ENCODE measurements around the gene OVOL3.
"Not testable (repeated sequence)": the region's sequence is repeated elsewhere in the genome, so short reads cannot be mapped to it uniquely, and the experiment has no call there.

OVOL3 gene

GRCh38 chr19:36110487-36111199, at the start of gene OVOL3:
OVOL3 (plus strand) TSS chr19:36111143; CDS start chr19:36111203, 60 bp downstream.
- no peak for DNase-seq

DNA sequence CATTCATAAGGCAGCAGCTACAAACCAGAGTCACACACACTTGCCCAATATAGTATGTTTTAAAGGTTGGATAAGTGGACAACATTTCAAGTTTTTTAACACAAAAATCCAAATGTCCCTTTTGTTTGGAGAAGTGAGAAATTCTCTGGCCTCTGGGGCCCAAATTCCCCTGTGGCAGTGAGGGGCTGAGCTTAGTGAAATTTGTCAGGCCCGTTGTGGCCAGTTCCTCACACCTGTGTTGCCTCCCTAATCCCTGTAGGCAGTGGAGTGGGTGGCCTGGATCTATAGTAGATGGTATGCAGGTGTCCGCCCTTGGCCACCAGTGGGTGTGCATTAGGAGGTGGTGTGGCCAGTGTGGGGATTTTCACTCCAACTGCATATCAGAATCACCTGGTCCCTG, 49.6 kb upstream of the OVOL3 start:
- DNase-seq = no peak

DNA sequence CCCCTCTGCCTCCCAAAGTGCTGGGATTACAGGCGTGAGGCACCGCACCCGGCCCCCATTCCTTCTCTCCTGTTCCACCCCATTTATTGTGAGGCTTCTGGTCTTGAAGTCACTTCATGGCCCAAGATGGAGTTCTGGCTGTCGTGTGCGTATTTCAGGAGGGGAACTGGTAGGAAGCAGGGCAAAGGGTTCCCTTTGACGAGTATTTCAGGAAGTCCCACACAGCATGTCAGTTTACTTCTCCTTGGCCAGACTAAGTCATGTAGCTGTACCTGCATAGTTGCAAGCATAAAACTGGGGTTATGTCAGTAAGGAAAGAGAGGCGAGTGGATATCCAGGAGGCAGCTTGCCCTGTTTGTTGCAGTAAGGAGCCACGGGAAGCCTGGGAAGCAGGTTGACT, 46.1 kb upstream of the OVOL3 start:
- DNase-seq = no peak

- no peak for DNase-seq
These were observed 43.3 kb upstream of the OVOL3 start for GRCh38 chr19:36067681-36068080.

- DNase-seq = not testable (repeated sequence)
These were observed 42.0 kb upstream of the OVOL3 start for GRCh38 chr19:36068810-36069499.

- no peak for DNase-seq
These were observed 38.9 kb upstream of the OVOL3 start for GRCh38 chr19:36072081-36072480.

GRCh38 chr19:36073121-36073876, 37.6 kb upstream of the OVOL3 start:
- DNase-seq = no peak

DNA sequence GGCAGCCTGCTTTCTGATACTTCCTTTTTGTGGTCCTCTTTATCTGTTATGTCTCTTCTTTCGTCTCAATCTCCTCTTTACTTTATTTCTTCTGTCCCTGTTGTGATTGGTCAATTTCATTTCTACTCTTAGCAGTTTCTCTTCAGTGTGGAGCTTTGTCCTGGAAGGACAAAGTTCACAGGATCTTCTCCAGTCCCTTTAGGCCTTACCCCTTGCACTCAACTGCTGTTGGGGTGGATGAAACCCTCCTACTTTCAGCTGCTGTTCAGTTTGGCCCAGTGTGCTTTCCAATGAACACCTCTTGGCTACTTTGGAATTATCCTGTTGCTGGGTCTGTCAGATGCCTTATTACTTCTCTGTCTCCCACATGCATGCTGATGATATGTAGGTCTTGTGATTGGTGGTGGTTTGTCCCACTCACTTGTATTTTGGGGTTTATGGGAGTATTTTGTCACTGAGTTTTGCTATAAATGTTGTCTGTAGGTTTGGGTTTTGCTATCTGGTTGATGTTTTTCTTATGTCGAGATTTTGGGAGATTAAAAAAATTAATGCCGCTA, 31.5 kb upstream of the OVOL3 start:
- no peak for DNase-seq

- no peak for DNase-seq
These were observed 29.6 kb upstream of the OVOL3 start for GRCh38 chr19:36081385-36081784.

DNA sequence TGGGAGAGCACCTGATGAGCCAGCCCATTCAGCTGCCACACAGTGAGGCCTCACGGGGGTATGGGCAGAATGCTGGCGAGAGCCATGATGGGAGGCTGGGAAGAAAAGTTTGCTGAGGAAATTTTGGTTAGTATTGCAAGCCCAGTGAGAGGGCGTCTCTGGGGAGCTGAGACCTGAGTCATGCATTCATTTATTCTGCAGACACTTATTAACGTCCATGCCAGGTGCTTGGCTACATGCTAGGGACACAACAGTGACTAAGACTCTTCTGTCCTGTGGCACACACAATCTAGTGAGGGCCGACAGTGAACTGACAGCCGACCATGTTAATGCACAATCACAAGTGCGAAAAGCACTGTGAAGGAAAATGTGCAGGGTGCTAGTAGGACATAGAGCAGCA, 29.0 kb upstream of the OVOL3 start:
- no peak for DNase-seq

- no peak for DNase-seq
These were observed 28.0 kb upstream of the OVOL3 start for GRCh38 chr19:36082916-36083315.

DNA sequence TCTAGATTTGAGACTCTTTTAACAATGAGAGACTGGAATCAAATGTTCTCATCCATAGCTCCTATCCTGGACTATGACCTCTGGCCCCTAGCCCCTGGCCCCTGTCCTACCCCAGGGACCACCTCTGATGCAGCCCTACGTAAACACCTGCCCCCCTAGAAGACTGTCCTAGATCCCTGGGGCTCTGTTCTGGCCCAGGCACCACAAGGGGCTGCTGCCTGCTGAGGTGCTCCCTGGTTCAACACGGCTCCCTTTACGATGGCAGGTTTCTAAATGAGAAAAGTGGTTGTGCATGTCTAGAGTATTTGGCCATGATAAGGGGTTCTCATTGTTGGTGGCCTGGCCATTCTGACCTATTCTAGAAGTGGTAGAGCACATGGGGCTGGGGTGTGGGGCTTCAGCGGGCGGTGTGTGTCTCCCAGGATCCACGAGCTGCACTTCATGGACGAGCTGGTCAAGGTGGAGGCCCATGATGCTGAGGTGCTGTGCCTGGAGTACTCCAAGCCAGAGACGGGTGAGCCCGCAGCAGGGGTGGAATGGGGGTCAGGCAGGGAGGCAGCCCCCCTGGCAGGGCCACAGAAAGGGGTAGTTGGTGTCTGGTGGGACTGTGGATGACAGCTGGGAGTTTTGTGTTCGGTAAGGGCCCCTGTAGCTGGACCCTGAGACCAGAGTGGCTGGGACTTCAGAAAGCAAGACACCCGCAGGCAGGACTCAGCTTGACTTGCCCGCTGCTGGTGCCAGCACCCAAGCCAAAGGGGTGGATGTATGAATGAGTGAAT, 26.5 kb upstream of the OVOL3 start:
- no peak for DNase-seq

GRCh38 chr19:36086326-36086725, 24.6 kb upstream of the OVOL3 start:
- no peak for DNase-seq

DNA sequence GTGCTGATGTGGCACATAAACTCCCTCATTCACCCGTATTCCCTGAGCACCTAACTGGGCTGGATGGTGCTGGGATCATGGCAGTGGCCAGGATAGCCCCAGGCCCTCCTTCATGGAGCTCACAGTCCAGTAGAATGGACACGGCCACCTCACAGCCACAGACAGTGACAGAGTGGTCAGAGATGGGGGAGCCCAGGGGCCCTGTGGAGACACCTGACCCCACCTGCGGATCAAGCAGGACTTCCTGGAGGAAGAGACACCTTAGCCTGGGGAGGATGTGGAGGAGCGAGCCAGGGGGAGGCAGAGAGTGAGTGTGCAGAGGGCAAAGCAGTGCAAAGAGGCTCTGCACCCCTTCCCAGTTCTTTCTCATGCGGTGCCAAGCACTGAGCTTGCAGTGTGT, 21.1 kb upstream of the OVOL3 start:
- DNase-seq = no peak

GRCh38 chr19:36090910-36091695, 19.8 kb upstream of the OVOL3 start:
- DNase-seq = no peak

- DNase-seq = no peak
These were observed 18.4 kb upstream of the OVOL3 start for GRCh38 chr19:36092566-36092965.

DNA sequence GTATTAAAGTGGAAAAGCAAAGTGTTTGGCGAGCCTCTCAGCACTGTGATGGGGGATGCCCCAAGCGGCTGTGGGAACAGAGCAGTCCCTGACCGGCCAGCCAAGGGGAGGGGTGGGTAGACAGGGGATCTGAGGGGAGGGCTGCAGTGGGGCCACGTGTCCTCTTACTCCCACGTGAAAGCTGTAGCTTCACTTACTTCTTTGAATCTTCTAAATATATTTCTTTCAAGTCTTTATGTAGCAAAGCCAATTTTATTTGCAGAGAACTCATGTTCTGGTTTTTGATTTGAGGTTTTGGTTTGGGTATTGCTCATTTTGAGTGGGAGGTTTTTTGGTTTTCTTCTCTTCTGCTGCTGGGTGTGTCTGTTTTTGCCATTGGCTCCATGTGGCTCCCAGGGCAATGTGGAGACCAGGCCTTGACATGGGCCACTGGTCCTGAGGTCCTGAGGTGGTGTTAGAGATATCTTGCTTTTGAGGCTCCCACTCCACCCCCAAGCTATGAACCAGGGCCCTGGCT, 17.7 kb upstream of the OVOL3 start:
- DNase-seq = no peak

GRCh38 chr19:36093687-36094086, 17.3 kb upstream of the OVOL3 start:
- no peak for DNase-seq

GRCh38 chr19:36097036-36097435, 13.9 kb upstream of the OVOL3 start:
- no peak for DNase-seq

GRCh38 chr19:36099166-36099785, 11.7 kb upstream of the OVOL3 start:
- DNase-seq = no peak

GRCh38 chr19:36100476-36100875, 10.5 kb upstream of the OVOL3 start:
- no peak for DNase-seq
